ENCODE results near the gene ST8SIA1.

ST8SIA1 gene

GRCh38 chr12:22283006-22283506 lies 51.5 kb downstream of the ST8SIA1 start:
- Histone ChIP-seq H3K9me2 (replicated peaks; ENCODE audit: insufficient read depth, low read length) (no peaks in the 10 kb centered on the region), H3K79me2 (ENCODE audit: insufficient read depth, low read length) (no peaks in the 10 kb centered on the region), H3K27ac (ENCODE audit: low read depth, low read length) (no peak overlapping the region), H3K9me3 (ENCODE audit: insufficient read depth, low read length) (no peaks in the 10 kb centered on the region), H3K27me3 (ENCODE audit: low read length) (no peaks in the 10 kb centered on the region), H3K36me3 (ENCODE audit: low read length) (no peaks in the 10 kb centered on the region), H3K4me3 (ENCODE audit: insufficient read depth, low read length, poor library complexity, severe bottlenecking) (no peak overlapping the region), H3K4me2 (ENCODE audit: low read depth, low read length, poor library complexity, severe bottlenecking) (no peak overlapping the region), H2AFZ (ENCODE audit: low read depth, low read length, severe bottlenecking) (no peak overlapping the region), H3K9ac (ENCODE audit: low read length) (no peak overlapping the region), H3F3A (ENCODE audit: insufficient read depth) (no peaks in the 10 kb centered on the region), H4K20me1 (ENCODE audit: low read depth, low read length) (no peaks in the 10 kb centered on the region)
- TF ChIP-seq CTCF (IDR thresholded peaks at IDR 0.05; ENCODE audit: insufficient read depth, low read length, poor library complexity, severe bottlenecking) (no peak), EZH2phosphoT487 (conservative IDR thresholded peaks at IDR 0.05; ENCODE audit: low read length) (no peak)

GRCh38 chr12:22282283-22282682 lies 52.2 kb downstream of the ST8SIA1 start:
- no peaks in the 10 kb centered on the region for H3K9me2 ChIP-seq (replicated peaks; ENCODE audit: insufficient read depth, low read length)
- no peaks in the 10 kb centered on the region for H4K20me1 ChIP-seq (ENCODE audit: low read depth, low read length)
- no peaks in the 10 kb centered on the region for H3K36me3 ChIP-seq (ENCODE audit: low read length)
- no peak overlapping the region for H3K4me3 ChIP-seq (ENCODE audit: insufficient read depth, low read length, poor library complexity, severe bottlenecking)
- H3K9me3 ChIP-seq (ENCODE audit: insufficient read depth, low read length), result no peaks in the 10 kb centered on the region
- no peaks in the 10 kb centered on the region for H3K79me2 ChIP-seq (ENCODE audit: insufficient read depth, low read length)
- H2AFZ ChIP-seq (ENCODE audit: low read depth, low read length, severe bottlenecking), result no peak overlapping the region
- no peak overlapping the region for H3K9ac ChIP-seq (ENCODE audit: low read length)
- no peaks in the 10 kb centered on the region for H3K27me3 ChIP-seq (ENCODE audit: low read length)
- TF ChIP-seq EZH2phosphoT487 (conservative IDR thresholded peaks at IDR 0.05; ENCODE audit: low read length) (no peak), CTCF (IDR thresholded peaks at IDR 0.05; ENCODE audit: insufficient read depth, low read length, poor library complexity, severe bottlenecking) (no peak)
- no peaks in the 10 kb centered on the region for H3F3A ChIP-seq (ENCODE audit: insufficient read depth)
- no peak overlapping the region for H3K27ac ChIP-seq (ENCODE audit: low read depth, low read length)
- H3K4me2 ChIP-seq (ENCODE audit: low read depth, low read length, poor library complexity, severe bottlenecking), result no peak overlapping the region

GRCh38 chr12:22276867-22277266 lies 57.6 kb downstream of the ST8SIA1 start:
- TF ChIP-seq EZH2phosphoT487 (conservative IDR thresholded peaks at IDR 0.05; ENCODE audit: low read length) (no peak), CTCF (IDR thresholded peaks at IDR 0.05; ENCODE audit: insufficient read depth, low read length, poor library complexity, severe bottlenecking) (no peak)
- no peak overlapping the region for H3K4me3 ChIP-seq (ENCODE audit: insufficient read depth, low read length, poor library complexity, severe bottlenecking)
- H3K9me2 ChIP-seq (replicated peaks; ENCODE audit: insufficient read depth, low read length), result no peaks in the 10 kb centered on the region
- H3K79me2 ChIP-seq (ENCODE audit: insufficient read depth, low read length), result no peaks in the 10 kb centered on the region
- H4K20me1 ChIP-seq (ENCODE audit: low read depth, low read length), result no peaks in the 10 kb centered on the region
- H3K27ac ChIP-seq (ENCODE audit: low read depth, low read length), result no peak overlapping the region
- no peaks in the 10 kb centered on the region for H3K9me3 ChIP-seq (ENCODE audit: insufficient read depth, low read length)
- no peak overlapping the region for H2AFZ ChIP-seq (ENCODE audit: low read depth, low read length, severe bottlenecking)
- no peaks in the 10 kb centered on the region for H3K27me3 ChIP-seq (ENCODE audit: low read length)
- H3K4me2 ChIP-seq (ENCODE audit: low read depth, low read length, poor library complexity, severe bottlenecking), result no peak overlapping the region
- H3K36me3 ChIP-seq (ENCODE audit: low read length), result no peaks in the 10 kb centered on the region
- H3F3A ChIP-seq (ENCODE audit: insufficient read depth), result no peaks in the 10 kb centered on the region
- H3K9ac ChIP-seq (ENCODE audit: low read length), result no peak overlapping the region

Data from SU-DHL-6 (cell line).